ENCODE results near the gene NME4.

DNA sequence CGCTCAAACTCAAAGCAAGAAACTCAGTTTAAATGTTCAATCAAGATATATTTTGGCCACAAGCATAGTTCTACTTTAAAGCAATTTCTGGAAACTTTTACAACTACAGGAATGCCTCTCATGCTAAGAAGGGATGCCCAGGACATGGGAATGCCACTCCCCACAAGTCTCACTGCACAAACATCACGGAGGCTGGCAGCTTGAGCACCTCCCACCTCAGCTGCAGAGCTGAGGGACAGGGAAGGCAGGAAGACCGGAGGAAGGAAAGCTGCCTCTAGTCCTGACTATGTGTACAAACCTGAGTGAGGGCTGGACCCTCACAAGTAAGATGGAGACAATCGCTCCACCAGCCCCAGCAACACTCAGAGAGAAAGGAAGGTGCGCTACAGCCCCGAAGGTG lies 49.8 kb upstream of the NME4 start:
- TF ChIP-seq POLR2AphosphoS5 (IDR thresholded peaks at IDR 0.05) (no peak), POLR2A (IDR thresholded peaks at IDR 0.05; ENCODE audit: low read depth) (no peak)
- TF ChIP-seq, protein P1, sequence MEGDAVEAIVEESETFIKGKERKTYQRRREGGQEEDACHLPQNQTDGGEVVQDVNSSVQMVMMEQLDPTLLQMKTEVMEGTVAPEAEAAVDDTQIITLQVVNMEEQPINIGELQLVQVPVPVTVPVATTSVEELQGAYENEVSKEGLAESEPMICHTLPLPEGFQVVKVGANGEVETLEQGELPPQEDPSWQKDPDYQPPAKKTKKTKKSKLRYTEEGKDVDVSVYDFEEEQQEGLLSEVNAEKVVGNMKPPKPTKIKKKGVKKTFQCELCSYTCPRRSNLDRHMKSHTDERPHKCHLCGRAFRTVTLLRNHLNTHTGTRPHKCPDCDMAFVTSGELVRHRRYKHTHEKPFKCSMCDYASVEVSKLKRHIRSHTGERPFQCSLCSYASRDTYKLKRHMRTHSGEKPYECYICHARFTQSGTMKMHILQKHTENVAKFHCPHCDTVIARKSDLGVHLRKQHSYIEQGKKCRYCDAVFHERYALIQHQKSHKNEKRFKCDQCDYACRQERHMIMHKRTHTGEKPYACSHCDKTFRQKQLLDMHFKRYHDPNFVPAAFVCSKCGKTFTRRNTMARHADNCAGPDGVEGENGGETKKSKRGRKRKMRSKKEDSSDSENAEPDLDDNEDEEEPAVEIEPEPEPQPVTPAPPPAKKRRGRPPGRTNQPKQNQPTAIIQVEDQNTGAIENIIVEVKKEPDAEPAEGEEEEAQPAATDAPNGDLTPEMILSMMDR (IDR thresholded peaks at IDR 0.05) = no peak

All from esophagus muscularis mucosa (tissue), 3 donors.